ENCODE data around the gene GOLPH3.

GOLPH3 gene

GRCh38 chr5:32157078-32157477 lies 17.0 kb downstream of the GOLPH3 start:
- H3K4me3 ChIP-seq (ENCODE audit: low read length): no peak overlapping the region
- TF ChIP-seq, protein P1, sequence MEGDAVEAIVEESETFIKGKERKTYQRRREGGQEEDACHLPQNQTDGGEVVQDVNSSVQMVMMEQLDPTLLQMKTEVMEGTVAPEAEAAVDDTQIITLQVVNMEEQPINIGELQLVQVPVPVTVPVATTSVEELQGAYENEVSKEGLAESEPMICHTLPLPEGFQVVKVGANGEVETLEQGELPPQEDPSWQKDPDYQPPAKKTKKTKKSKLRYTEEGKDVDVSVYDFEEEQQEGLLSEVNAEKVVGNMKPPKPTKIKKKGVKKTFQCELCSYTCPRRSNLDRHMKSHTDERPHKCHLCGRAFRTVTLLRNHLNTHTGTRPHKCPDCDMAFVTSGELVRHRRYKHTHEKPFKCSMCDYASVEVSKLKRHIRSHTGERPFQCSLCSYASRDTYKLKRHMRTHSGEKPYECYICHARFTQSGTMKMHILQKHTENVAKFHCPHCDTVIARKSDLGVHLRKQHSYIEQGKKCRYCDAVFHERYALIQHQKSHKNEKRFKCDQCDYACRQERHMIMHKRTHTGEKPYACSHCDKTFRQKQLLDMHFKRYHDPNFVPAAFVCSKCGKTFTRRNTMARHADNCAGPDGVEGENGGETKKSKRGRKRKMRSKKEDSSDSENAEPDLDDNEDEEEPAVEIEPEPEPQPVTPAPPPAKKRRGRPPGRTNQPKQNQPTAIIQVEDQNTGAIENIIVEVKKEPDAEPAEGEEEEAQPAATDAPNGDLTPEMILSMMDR (conservative IDR thresholded peaks at IDR 0.05; ENCODE audit: low read depth, low read length): no peak
- DNase-seq (ENCODE audit: low read depth): no peak

GRCh38 chr5:32156635-32157034 lies 17.5 kb downstream of the GOLPH3 start:
- no peak for DNase-seq (ENCODE audit: low read depth)
- TF ChIP-seq, protein P1 (conservative IDR thresholded peaks at IDR 0.05; ENCODE audit: low read depth, low read length): no peak
- H3K4me3 ChIP-seq (ENCODE audit: low read length): no peak overlapping the region

DNA sequence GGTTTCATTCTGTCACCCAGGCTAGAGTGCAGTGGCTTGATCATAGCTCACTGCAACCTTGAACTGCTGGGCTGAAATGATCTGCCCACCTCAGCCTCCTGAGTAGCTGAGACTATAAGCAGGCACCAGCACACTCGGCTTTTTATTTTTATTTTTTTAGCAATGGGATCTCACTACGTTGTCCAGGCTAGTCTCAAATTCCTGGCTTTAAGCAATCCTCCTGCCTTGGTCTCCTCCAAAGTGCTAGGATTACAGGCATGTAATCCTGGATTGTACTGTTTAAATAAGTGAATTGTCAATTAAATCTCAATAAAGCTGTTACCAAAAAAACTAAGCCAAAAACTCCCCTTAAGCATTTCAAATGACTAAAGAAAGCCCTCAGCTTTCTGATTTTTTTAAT lies 18.9 kb downstream of the GOLPH3 start:
- no peak for DNase-seq (ENCODE audit: low read depth)
- TF ChIP-seq, protein P1 (conservative IDR thresholded peaks at IDR 0.05; ENCODE audit: low read depth, low read length): no peak
- no peak overlapping the region for H3K4me3 ChIP-seq (ENCODE audit: low read length)

DNA sequence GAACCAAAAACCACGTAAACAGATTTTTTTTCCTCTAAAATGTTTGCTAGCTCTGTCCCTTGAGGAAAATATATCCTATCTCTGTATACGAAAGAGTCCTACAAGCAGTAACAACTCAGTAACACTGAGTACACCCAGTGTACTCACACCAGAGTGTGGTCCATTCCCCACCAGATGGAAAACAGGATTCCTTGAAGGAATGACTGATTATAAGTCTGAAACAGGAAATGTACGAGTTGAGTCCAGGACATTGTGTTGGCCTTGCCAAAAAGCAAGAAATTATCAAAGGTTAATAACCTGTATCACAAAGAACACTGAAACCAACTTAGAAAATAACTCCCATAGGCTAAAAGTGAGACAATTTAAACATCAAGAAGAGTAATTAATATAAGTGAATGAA lies 20.4 kb downstream of the GOLPH3 start:
- no peak for DNase-seq (ENCODE audit: low read depth)
- H3K4me3 ChIP-seq (ENCODE audit: low read length): no peak overlapping the region
- TF ChIP-seq, protein P1 (conservative IDR thresholded peaks at IDR 0.05; ENCODE audit: low read depth, low read length): no peak

- TF ChIP-seq, protein P1 (conservative IDR thresholded peaks at IDR 0.05; ENCODE audit: low read depth, low read length): no peak
- no peak for DNase-seq (ENCODE audit: low read depth)
- H3K4me3 ChIP-seq (ENCODE audit: low read length): no peak overlapping the region
Observed at GRCh38 chr5:32151198-32151597, 22.9 kb downstream of the GOLPH3 start.

GRCh38 chr5:32150366-32150765 lies 23.8 kb downstream of the GOLPH3 start:
- no peak overlapping the region for H3K4me3 ChIP-seq (ENCODE audit: low read length)
- DNase-seq (ENCODE audit: low read depth): no peak
- TF ChIP-seq, protein P1 (conservative IDR thresholded peaks at IDR 0.05; ENCODE audit: low read depth, low read length): no peak

DNA sequence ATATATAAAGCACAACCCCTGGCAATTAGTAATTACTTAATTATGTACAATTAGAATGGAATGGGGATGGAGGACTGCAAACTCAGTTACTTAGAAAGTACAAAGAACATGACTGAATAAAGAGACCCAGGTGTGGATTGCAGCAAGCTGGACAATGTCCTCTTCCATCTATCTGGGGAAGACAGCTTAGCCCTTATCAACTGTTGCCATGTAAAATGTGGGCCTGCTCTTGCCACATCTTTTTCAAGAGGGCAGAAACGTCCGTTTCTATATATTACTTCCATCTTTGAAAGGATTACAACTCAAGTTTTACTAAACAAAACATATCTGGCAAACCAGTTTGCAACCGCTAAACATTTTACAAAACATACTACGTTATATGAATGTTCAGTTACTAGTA lies 26.2 kb downstream of the GOLPH3 start:
- DNase-seq (ENCODE audit: low read depth): no peak
- no peak overlapping the region for H3K4me3 ChIP-seq (ENCODE audit: low read length)
- TF ChIP-seq, protein P1 (conservative IDR thresholded peaks at IDR 0.05; ENCODE audit: low read depth, low read length): no peak
